Ishikawa (cell line): ENCODE results near the gene C1QL4.

Experiments
- RAD21 ChIP-seq: IDR thresholded peaks from 2 replicates; pipeline ENCODE4 v1.6.1; 2012; ENCODE audit warnings: low read depth
- REST ChIP-seq: IDR thresholded peaks from 2 replicates; pipeline ENCODE4 v1.6.1; 2012; ENCODE audit warnings: low read depth, mild to moderate bottlenecking

DNA sequence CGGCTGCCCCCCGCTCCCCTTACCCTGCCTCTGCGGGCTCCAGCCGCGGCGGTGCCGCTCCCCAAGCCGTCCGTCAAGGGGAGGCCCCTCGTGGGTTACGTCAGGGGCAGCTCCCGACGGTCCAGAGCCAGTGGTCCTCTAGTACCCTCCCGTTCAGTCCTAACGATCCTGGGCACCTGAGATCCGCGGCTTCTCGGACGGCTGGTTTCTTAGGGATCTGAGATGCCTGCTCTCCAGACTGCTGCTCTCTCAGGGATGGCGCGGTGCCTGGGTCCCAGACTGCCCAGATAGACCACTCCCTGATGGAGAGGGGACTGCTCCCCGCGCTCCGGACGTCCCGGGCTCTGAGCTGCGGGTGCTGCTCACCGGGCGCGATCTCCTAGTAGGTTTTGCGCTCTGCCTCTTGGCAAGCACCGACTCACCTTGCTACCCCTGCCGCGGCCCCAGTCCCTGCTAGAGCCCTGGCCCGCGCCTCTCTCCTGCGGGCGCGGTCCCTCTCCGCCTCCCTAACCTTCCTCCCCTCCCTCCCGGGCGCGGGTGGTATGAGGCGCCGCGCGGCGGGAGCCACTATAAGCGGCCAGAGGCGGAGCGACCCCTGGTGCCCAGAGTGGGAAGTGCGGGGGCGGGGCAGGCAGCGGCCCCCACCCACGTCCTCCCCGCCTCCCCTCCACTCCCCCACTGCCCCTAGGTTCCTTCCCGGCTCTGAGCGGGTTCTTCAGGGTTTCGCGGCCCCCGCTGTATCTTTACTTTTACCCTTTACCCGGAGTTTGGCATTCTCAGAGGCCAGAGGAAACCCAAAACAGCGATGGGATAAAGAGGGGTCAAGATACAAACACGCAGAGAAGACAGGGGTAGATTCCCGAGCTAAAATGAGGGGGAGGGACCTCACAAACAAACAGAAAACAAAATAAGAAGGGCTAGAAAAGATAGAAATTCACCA lies at the start of gene C1QL4:
- TF ChIP-seq REST: no peak
- TF ChIP-seq RAD21: peak; percentile 60
